Right renal cortex interstitium (tissue), 3 donors: Measurements from ENCODE around the gene SCAMP1. TPM values are rescaled to one million over a fixed set of nuclear protein-coding genes. Genes with fewer than 3 reads are reported as not detected.
"Not testable (repeated sequence)": the region's sequence is repeated elsewhere in the genome, so short reads cannot be mapped to it uniquely, and the experiment has no call there.

Experiments used
- DNase-seq, 3 donors: peaks; one replicate each; pipeline ENCODE4 v3.0.0-alpha.2; 2013; ENCODE audit warnings: low read depth in 3 of 3, low spot score in 2 of 3
- polyA plus RNA-seq, 3 donors: library from polyadenylated mRNA; unstranded; fragments of 120-200 nt; gene quantifications; one replicate each; pipeline ENCODE4 v1.2.1, GENCODE V29; 2013; ENCODE audit not compliant: insufficient read length in 3 of 3

SCAMP1 gene
- polyA plus RNA-seq = 10 to 100 TPM; 57.4 to 63.7 (median 58.8) TPM

- peak; percentile 85 to 92 (median 86) for DNase-seq
Observed at GRCh38 chr5:78359831-78360673, at the start of gene SCAMP1. SCAMP1 (plus strand) TSS chr5:78360617; CDS start chr5:78360672, 55 bp downstream.

- DNase-seq = no peak
Observed at GRCh38 chr5:78317515-78317914, 42.9 kb upstream of the SCAMP1 start.

- no peak for DNase-seq
Observed at GRCh38 chr5:78318337-78318736, 42.1 kb upstream of the SCAMP1 start.

GRCh38 chr5:78320401-78320800, 40.0 kb upstream of the SCAMP1 start:
- DNase-seq = no peak

- no peak for DNase-seq
Observed at GRCh38 chr5:78323241-78323640, 37.2 kb upstream of the SCAMP1 start.

GRCh38 chr5:78326930-78327329, 33.5 kb upstream of the SCAMP1 start:
- DNase-seq = no peak

GRCh38 chr5:78327761-78328510, 32.5 kb upstream of the SCAMP1 start:
- DNase-seq = no peak

GRCh38 chr5:78328585-78329173, 31.7 kb upstream of the SCAMP1 start:
- no peak for DNase-seq

- no peak for DNase-seq
Observed at GRCh38 chr5:78331523-78332080, 28.8 kb upstream of the SCAMP1 start.

GRCh38 chr5:78334811-78335210, 25.6 kb upstream of the SCAMP1 start:
- DNase-seq = no peak

GRCh38 chr5:78335976-78336375, 24.4 kb upstream of the SCAMP1 start:
- no peak for DNase-seq

GRCh38 chr5:78336698-78337097, 23.7 kb upstream of the SCAMP1 start:
- DNase-seq = no peak

GRCh38 chr5:78339617-78340436, 20.6 kb upstream of the SCAMP1 start:
- no peak for DNase-seq

- no peak for DNase-seq
Observed at GRCh38 chr5:78341440-78341839, 19.0 kb upstream of the SCAMP1 start.

- DNase-seq = no peak
Observed at GRCh38 chr5:78345485-78345884, 14.9 kb upstream of the SCAMP1 start.

GRCh38 chr5:78353520-78353919, 6.9 kb upstream of the SCAMP1 start:
- DNase-seq = no peak

GRCh38 chr5:78354066-78354670, 6.2 kb upstream of the SCAMP1 start:
- no peak for DNase-seq

GRCh38 chr5:78355561-78355960, 4.9 kb upstream of the SCAMP1 start:
- DNase-seq = no peak

- DNase-seq = not testable (repeated sequence)
Observed at GRCh38 chr5:78359455-78359830, 974 bp upstream of the SCAMP1 start.

- no peak for DNase-seq
Observed at GRCh38 chr5:78360674-78360923, 182 bp downstream of the SCAMP1 start.
